ENCODE results near the gene ADD1.

Gene ADD1

GRCh38 chr4:2822461-2823300, 21.0 kb upstream of the ADD1 start:
- DNase-seq: peak; percentile 15

- DNase-seq: peak; percentile 13
Measured at GRCh38 chr4:2823301-2823670, 20.4 kb upstream of the ADD1 start.

- DNase-seq: peak; percentile 11
Measured at GRCh38 chr4:2823671-2824328, 19.8 kb upstream of the ADD1 start.

GRCh38 chr4:2824329-2824835, 19.3 kb upstream of the ADD1 start:
- DNase-seq: no peak

- DNase-seq: no peak
Measured at GRCh38 chr4:2824836-2825381, 18.7 kb upstream of the ADD1 start.

- no peak for DNase-seq
Measured at GRCh38 chr4:2825740-2826139, 17.9 kb upstream of the ADD1 start.

GRCh38 chr4:2827071-2827873, 16.4 kb upstream of the ADD1 start:
- DNase-seq: no peak

- DNase-seq: no peak
Measured at GRCh38 chr4:2827874-2828751, 15.5 kb upstream of the ADD1 start.

- DNase-seq: no peak
Measured at GRCh38 chr4:2828758-2829181, 14.9 kb upstream of the ADD1 start.

GRCh38 chr4:2829321-2829932, 14.2 kb upstream of the ADD1 start:
- DNase-seq: no peak

- no peak for DNase-seq
Measured at GRCh38 chr4:2829933-2830451, 13.7 kb upstream of the ADD1 start.

- DNase-seq: no peak
Measured at GRCh38 chr4:2830632-2831610, 12.7 kb upstream of the ADD1 start.

GRCh38 chr4:2831611-2832308, 11.9 kb upstream of the ADD1 start:
- no peak for DNase-seq

GRCh38 chr4:2832309-2832980, 11.2 kb upstream of the ADD1 start:
- DNase-seq: peak; percentile 62

GRCh38 chr4:2832981-2833670, 10.5 kb upstream of the ADD1 start:
- DNase-seq: no peak

- DNase-seq: no peak
Measured at GRCh38 chr4:2833671-2834000, 10.0 kb upstream of the ADD1 start.

GRCh38 chr4:2834001-2834921, 9.4 kb upstream of the ADD1 start:
- no peak for DNase-seq
